ENCODE results near the gene TEX19. TPM values are rescaled to one million over a fixed set of nuclear protein-coding genes. Genes with fewer than 3 reads are reported as not detected.

TEX19 gene
- total RNA-seq, 3 donors from 2014 or later (not counting 1 experiment from before 2014, with no cell fraction given), result not detected

DNA sequence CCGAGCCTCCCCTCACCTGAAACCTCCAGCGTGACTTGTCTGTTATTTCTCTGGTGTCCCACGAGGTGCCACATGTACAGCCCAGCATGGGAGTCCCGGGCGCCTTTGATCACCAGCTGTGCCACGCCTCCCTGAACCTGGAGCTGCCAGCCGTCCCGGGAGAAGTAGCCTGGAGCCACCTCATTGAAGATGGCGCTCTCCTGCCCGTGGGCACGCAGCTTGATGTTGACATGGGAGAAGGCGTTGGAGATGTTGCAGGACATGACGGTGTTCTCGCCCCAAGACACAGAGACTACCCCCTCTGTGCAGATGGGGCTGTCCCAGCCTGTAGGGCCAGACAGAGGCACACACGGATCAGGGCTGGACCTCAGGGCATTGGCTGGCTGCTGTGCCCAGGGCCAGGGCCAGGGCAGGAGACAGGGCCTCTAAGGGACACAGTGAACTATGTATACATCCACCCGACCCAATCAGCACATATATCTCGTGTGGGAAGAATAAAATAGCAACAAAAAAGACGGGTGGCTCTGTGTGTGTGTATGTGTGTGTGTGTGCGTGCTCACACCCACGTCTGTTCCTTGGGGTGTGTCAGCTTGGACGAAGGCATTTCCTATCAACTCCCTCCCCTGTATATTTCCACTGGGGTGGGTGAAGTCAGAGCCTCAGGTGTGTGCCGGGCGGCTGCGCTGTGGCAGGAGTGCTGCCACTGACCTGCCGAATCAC lies 34.3 kb upstream of the TEX19 start:
- no peaks in the 10 kb centered on the region for H3K9me3 ChIP-seq (ENCODE audit: control insufficient read depth, insufficient read depth, low read length)
- no peak overlapping the region for H3K27ac Mint-ChIP-seq
- no peak for TF ChIP-seq CTCF (IDR thresholded peaks at IDR 0.05)
- H3K9me3 Mint-ChIP-seq, result no peaks in the 10 kb centered on the region
- ATAC-seq (no peak), DNase-seq (peak in 1 of 2 donors; percentile 39)
- no peaks in the 10 kb centered on the region for H3K27me3 ChIP-seq (ENCODE audit: control insufficient read depth, insufficient read depth, low read length)
- H3K4me3 ChIP-seq (ENCODE audit: low read length), result no peak overlapping the region
- intact Hi-C loops (cut with micrococcal nuclease), result no loop called here
- peaks cover 18% of the 10 kb centered on the region for H3K4me1 ChIP-seq (ENCODE audit: control insufficient read depth, insufficient read depth, low read length)
- no peak overlapping the region for H3K4me3 Mint-ChIP-seq
- WGBS (ENCODE audit: insufficient coverage), result 75% methylated on average over 21 of the region's 25 CpGs
- peaks cover 5% of the 10 kb centered on the region in 2 donors for H3K4me1 Mint-ChIP-seq
- no peak overlapping the region for H3K27ac ChIP-seq (ENCODE audit: low read length)
- no peaks in the 10 kb centered on the region for H3K36me3 Mint-ChIP-seq
- no peaks in the 10 kb centered on the region for H3K36me3 ChIP-seq (ENCODE audit: control insufficient read depth, insufficient read depth, low read length)
- no peaks in the 10 kb centered on the region for H3K27me3 Mint-ChIP-seq (ENCODE audit: low read depth in 2 of 2)

GRCh38 chr17:82325286-82326180 lies 33.5 kb upstream of the TEX19 start:
- Mint-ChIP-seq H3K4me1 (peaks cover 5% of the 10 kb centered on the region in 2 donors), H3K27me3 (ENCODE audit: low read depth in 2 of 2) (no peaks in the 10 kb centered on the region), H3K4me3 (no peak overlapping the region), H3K36me3 (no peaks in the 10 kb centered on the region), H3K9me3 (no peaks in the 10 kb centered on the region), H3K27ac (no peak overlapping the region)
- Histone ChIP-seq H3K4me3 (ENCODE audit: low read length) (no peak overlapping the region), H3K27me3 (ENCODE audit: control insufficient read depth, insufficient read depth, low read length) (no peaks in the 10 kb centered on the region), H3K36me3 (ENCODE audit: control insufficient read depth, insufficient read depth, low read length) (no peaks in the 10 kb centered on the region), H3K9me3 (ENCODE audit: control insufficient read depth, insufficient read depth, low read length) (no peaks in the 10 kb centered on the region), H3K4me1 (ENCODE audit: control insufficient read depth, insufficient read depth, low read length) (peaks cover 18% of the 10 kb centered on the region), H3K27ac (ENCODE audit: low read length) (no peak overlapping the region)
- TF ChIP-seq CTCF (IDR thresholded peaks at IDR 0.05), result no peak
- 90% methylated on average over 29 of the region's 30 CpGs for WGBS (ENCODE audit: insufficient coverage)
- intact Hi-C loops (cut with micrococcal nuclease), result no loop called here
- DNase-seq (no peak), ATAC-seq (no peak)

DNA sequence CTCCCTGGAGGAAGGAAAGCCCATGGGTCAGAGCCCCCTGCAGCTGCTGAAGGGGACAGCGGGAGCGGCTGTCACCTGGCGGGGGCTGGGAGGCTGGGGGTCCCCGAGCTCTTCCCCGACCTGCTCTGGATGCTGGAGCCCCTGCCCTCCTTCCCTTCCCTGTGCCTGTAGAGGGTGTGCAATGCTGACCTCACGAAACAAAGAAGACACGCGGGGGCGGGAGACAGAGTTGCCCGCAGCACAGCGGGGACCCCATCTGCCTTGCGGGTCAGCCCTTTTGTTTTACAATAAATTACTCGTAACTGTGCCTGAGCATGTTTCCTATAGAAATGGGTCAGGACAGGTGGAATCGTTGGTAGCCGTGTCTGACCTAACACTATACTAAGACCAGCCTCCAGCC lies 31.8 kb upstream of the TEX19 start:
- intact Hi-C loops (cut with micrococcal nuclease), result no loop called here
- Histone ChIP-seq H3K27me3 (ENCODE audit: control insufficient read depth, insufficient read depth, low read length) (no peaks in the 10 kb centered on the region), H3K4me1 (ENCODE audit: control insufficient read depth, insufficient read depth, low read length) (peaks cover 3% of the 10 kb centered on the region), H3K36me3 (ENCODE audit: control insufficient read depth, insufficient read depth, low read length) (no peaks in the 10 kb centered on the region), H3K9me3 (ENCODE audit: control insufficient read depth, insufficient read depth, low read length) (no peaks in the 10 kb centered on the region), H3K4me3 (ENCODE audit: low read length) (no peak overlapping the region), H3K27ac (ENCODE audit: low read length) (no peak overlapping the region)
- no peak for TF ChIP-seq CTCF (IDR thresholded peaks at IDR 0.05)
- Mint-ChIP-seq H3K27ac (no peak overlapping the region), H3K9me3 (no peaks in the 10 kb centered on the region), H3K4me3 (no peak overlapping the region), H3K36me3 (no peaks in the 10 kb centered on the region), H3K27me3 (ENCODE audit: low read depth in 2 of 2) (no peaks in the 10 kb centered on the region), H3K4me1 (peaks cover under 1 to 1% of the 10 kb centered on the region in 2 donors)
- DNase-seq (no peak), ATAC-seq (no peak)
- 90% methylated on average over 15 of the region's 15 CpGs for WGBS (ENCODE audit: insufficient coverage)

All from natural killer cell (primary cell).